Right lobe of liver (tissue), 6 donors: ENCODE measurements around the gene PLPPR3. TPM values are rescaled to one million over a fixed set of nuclear protein-coding genes. Genes with fewer than 3 reads are reported as not detected.

Experiments used
- ATAC-seq, 4 donors: fragments of 200-7000 bp; cut with Tn5 transposase; one replicate each; pipeline ENCODE4 v1.9.1; 2020; ENCODE audit warnings: mild to moderate bottlenecking in 4 of 4, moderate library complexity in 4 of 4
- DNase-seq, 3 donors: peaks; one replicate each; pipeline ENCODE4 v3.0.0-alpha.2; 2020
- H3K27ac ChIP-seq, 3 donors: fragments of 200-600 bp; one replicate each; pipeline ENCODE4 v1.8.0; 2022
- H3K27me3 ChIP-seq, 2 donors: fragments of 200-600 bp; one replicate each; pipeline ENCODE4 v1.8.0; 2022
- H3K36me3 ChIP-seq, 4 donors: fragments of 200-600 bp; sonication (generic) in 1 of 4; one replicate each; pipeline versions ENCODE4 v1.5.1 to v1.8.0; 2017 to 2022; ENCODE audit warnings: control low read depth in 1 of 4
- H3K4me1 ChIP-seq, 4 donors: fragments of 200-600 bp; sonication (generic) in 1 of 4; one replicate each; pipeline versions ENCODE4 v1.5.1 to v1.8.0; 2017 to 2022; ENCODE audit warnings: control low read depth in 1 of 4
- H3K4me3 ChIP-seq, 3 donors: fragments of 200-600 bp; one replicate each; pipeline ENCODE4 v1.8.0; 2022
- H3K9me3 ChIP-seq, 4 donors: fragments of 200-600 bp; sonication (generic) in 1 of 4; one replicate each; pipeline versions ENCODE4 v1.5.1 to v1.8.0; 2017 to 2022; ENCODE audit warnings: control low read depth in 1 of 4
- POLR2A ChIP-seq: fragments of 450-650 bp; IDR thresholded peaks from one replicate; pipeline ENCODE4 v1.6.1; 2017; ENCODE audit warnings: antibody characterized with exemption, mild to moderate bottlenecking
- WGBS: methylation state at CpG from one replicate; pipeline ENCODE4 v1.1.6; 2018; ENCODE audit warnings: low coverage, low lambda C conversion rate; ENCODE audit not compliant: insufficient coverage; ENCODE audit errors: missing lambda C conversion rate; 5-methylcytosine and 5-hydroxymethylcytosine counted together
- intact Hi-C, 2 donors: fragments of 100-400 bp; cut with DNase I; formaldehyde crosslinking; loops; one replicate each; pipeline versions ENCODE4 v1.11.2 to v1.14.1; 2022
- total RNA-seq, 6 experiments: library from RNA; depleted of rRNA in 2 of 6; stranded (reverse); fragments of >200 nt in 2 of 6; fragmentation: NEBNext Ultra II Directional in 3 of 6; extraction: Animal tissue kit (Norgen Biotek cat#: 25700) in 3 of 6; gene quantifications; one replicate each; pipeline versions ENCODE4 v1.1.0 to v1.2.4, GENCODE V29; 2016 to 2023
- TF ChIP-seq, protein P1 (sequence below), 4 donors: fragments of 200-600 bp in 3 of 4; fragments of 450-650 bp in 1 of 4; IDR thresholded peaks; one replicate each; pipeline versions ENCODE4 v1.5.1 to v1.8.0; 2016 to 2022; ENCODE audit warnings: antibody characterized with exemption in 4 of 4, mild to moderate bottlenecking in 2 of 4
- donor health status: DM: no; HTN: yes; CAD: no.
- donor health status: DM: no; HTN: no; CAD: no.
- donor health status: DM: no; HTN: no; CAD: no.
- donor health status: DM: no; HTN: yes; CAD: no.
- donor health status: DM: no; HTN: yes; CAD: no.

PLPPR3 gene
- total RNA-seq, 6 experiments from 2014 or later = not detected

DNA sequence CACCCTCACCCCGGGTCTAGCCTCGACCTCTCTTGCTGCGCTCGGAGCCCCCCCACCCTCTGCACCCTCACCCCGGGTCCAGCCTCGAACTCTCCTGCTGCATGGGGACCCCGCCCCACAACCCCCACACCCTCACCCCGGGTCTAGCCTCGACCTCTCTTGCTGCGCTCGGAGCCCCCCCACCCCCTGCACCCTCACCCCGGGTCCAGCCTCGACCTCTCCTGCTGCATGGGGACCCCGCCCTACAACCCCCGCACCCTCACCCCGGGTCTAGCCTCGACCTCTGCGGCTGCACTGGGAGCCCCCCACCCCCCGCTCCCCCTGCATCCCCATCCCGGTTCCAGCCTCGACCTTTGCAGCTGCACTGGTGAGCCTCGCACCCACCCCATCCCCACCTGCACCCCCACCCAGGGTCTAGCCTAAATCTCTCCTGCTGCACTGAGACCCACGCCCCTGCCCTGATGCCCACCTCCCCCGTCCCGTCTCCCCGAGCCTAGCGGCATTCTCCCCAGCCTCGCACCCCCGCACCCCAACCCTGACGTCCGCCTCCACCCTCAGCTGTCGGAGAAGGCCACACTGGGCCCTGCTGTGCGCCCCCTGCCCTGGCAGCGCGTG, 39.5 kb upstream of the PLPPR3 start:
- intact Hi-C loops = loop anchor here (5.0 to 10.0 kb wide), 2 partner anchors 56 to 96 kb away; partner anchors contain the start of gene KISS1R (in 1 of the 2)
- no peak overlapping the region for H3K27ac ChIP-seq
- no peaks in the 10 kb centered on the region for H3K9me3 ChIP-seq
- ATAC-seq = no peak
- no peaks in the 10 kb centered on the region for H3K36me3 ChIP-seq
- peak in 1 of 3 donors; percentile 46 for DNase-seq
- H3K4me1 ChIP-seq = no peaks in the 10 kb centered on the region
- no peak overlapping the region for H3K4me3 ChIP-seq
- no peak for TF ChIP-seq POLR2A
- 63% methylated on average over 15 of the region's 35 CpGs for WGBS
- no peaks in the 10 kb centered on the region for H3K27me3 ChIP-seq

DNA sequence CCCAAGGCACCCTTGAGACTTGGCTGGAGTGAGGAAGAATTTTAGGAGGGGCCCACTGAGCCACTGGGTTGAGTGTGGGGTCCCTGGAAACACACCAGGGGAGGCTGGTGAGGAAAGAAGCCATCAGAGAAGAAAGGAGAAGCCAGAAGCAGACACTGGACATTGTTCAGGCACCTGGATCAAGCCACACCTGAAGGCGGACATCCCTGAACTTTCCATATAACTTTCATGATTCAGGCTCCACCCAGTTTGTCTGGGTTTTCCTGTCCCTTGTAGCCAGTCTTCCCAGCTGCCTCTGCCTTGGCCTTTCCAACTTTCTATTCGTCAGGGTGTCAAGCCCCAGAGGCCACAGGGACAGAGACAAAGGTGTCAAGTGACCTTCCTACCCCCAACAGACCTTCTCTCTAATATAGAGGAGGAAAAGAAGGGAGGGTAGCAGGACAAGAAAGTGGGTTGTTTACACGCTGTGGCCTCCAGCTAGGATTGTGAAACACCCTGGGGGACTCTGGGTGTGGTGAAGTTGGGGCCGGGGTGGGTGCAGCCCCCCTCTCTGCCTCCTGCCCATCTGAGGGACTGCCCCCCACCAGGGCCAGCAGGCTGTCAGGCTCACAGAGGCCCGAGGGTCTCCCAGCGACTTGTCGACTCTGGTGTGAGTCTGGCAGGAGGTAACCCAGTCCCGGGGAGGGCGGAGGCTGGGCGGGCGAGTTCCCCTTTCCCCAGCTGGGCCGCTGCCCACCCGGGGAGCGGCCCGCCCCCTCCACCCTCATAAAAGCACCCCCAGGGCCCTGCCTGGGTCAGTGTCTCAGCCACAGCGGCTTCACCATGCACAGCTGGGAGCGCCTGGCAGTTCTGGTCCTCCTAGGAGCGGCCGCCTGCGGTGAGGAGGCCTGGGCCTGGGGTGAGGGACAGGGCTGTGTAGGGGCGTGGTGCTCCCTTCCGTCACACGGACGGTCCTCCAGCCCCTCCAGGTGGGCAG, 37.4 kb upstream of the PLPPR3 start, which contains the start of gene CFD:
CFD (plus strand) TSS at position 797 of the 976 bp plus-strand sequence; CDS start at position 823, 26 bp downstream.
- TF ChIP-seq POLR2A = peak; percentile 57
- TF ChIP-seq, protein P1, sequence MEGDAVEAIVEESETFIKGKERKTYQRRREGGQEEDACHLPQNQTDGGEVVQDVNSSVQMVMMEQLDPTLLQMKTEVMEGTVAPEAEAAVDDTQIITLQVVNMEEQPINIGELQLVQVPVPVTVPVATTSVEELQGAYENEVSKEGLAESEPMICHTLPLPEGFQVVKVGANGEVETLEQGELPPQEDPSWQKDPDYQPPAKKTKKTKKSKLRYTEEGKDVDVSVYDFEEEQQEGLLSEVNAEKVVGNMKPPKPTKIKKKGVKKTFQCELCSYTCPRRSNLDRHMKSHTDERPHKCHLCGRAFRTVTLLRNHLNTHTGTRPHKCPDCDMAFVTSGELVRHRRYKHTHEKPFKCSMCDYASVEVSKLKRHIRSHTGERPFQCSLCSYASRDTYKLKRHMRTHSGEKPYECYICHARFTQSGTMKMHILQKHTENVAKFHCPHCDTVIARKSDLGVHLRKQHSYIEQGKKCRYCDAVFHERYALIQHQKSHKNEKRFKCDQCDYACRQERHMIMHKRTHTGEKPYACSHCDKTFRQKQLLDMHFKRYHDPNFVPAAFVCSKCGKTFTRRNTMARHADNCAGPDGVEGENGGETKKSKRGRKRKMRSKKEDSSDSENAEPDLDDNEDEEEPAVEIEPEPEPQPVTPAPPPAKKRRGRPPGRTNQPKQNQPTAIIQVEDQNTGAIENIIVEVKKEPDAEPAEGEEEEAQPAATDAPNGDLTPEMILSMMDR (IDR thresholded peaks at IDR 0.05) = no peak
- Histone ChIP-seq H3K27me3 (no peaks in the 10 kb centered on the region), H3K4me3 (peak within 1 kb of the TSS in 1 of 3 donors; percentile 24), H3K4me1 (no peaks in the 10 kb centered on the region), H3K9me3 (no peaks in the 10 kb centered on the region), H3K36me3 (no peaks in the 10 kb centered on the region), H3K27ac (no peak within 1 kb of the TSS)
- DNase-seq (peak in 1 of 3 donors; percentile 58), ATAC-seq (peak; percentile 21 to 54 (median 32))
- intact Hi-C loops = loop anchor here (10.0 kb wide), 2 partner anchors 116 to 136 kb away; no protein-coding TSS in a partner anchor
- WGBS = 10% methylated on average over 2 of the region's 24 CpGs

DNA sequence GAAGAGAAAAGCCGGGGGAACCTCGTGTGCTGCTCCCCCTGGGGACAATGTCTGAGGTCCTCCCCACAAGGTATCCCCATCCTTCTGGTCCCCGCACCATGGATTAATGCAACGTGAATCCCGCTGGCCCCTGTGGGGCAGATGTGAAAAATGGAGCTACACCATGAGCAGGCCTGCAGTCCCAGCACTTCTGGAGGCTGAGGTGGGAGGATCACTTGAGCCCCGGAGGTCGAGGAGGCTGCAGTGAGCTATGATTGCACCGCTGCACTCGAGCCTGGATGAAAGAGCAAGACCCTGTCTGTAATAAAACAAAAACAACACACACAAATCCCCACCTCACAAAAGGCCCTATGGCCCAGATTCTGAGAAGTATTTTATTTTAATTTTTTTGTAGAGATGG, 36.5 kb upstream of the PLPPR3 start:
- Histone ChIP-seq H3K9me3 (no peaks in the 10 kb centered on the region), H3K27ac (no peak overlapping the region), H3K4me3 (no peak overlapping the region), H3K27me3 (no peaks in the 10 kb centered on the region), H3K4me1 (no peaks in the 10 kb centered on the region), H3K36me3 (no peaks in the 10 kb centered on the region)
- ATAC-seq = no peak
- WGBS = 73% methylated on average over 5 of the region's 9 CpGs
- no peak for TF ChIP-seq POLR2A
- TF ChIP-seq, protein P1 (IDR thresholded peaks at IDR 0.05) = no peak
- intact Hi-C loops = loop anchor here (10.0 kb wide), 2 partner anchors 117 to 137 kb away; no protein-coding TSS in a partner anchor
- no peak for DNase-seq

DNA sequence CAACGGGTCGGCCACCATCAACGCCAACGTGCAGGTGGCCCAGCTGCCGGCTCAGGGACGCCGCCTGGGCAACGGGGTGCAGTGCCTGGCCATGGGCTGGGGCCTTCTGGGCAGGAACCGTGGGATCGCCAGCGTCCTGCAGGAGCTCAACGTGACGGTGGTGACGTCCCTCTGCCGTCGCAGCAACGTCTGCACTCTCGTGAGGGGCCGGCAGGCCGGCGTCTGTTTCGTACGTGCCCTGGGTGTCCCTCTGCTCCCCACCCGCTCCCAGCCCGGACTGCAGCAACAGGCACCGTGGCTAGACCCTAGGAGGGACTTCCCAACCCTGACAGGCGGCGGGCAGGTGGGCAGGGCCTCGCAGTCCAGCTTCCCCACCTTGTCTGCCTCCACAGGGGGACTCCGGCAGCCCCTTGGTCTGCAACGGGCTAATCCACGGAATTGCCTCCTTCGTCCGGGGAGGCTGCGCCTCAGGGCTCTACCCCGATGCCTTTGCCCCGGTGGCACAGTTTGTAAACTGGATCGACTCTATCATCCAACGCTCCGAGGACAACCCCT, 33.9 kb upstream of the PLPPR3 start:
- no peaks in the 10 kb centered on the region for H3K36me3 ChIP-seq
- no peaks in the 10 kb centered on the region for H3K27me3 ChIP-seq
- peaks cover 0 to 5% (median 2%) of the 10 kb centered on the region in 4 donors for H3K4me1 ChIP-seq
- DNase-seq (no peak), ATAC-seq (no peak)
- TF ChIP-seq, protein P1 (IDR thresholded peaks at IDR 0.05) = no peak
- TF ChIP-seq POLR2A = no peak
- H3K4me3 ChIP-seq = no peak overlapping the region
- H3K9me3 ChIP-seq = no peaks in the 10 kb centered on the region
- intact Hi-C loops = loop anchor here (10.0 kb wide), 2 partner anchors 119 to 139 kb away; no protein-coding TSS in a partner anchor
- H3K27ac ChIP-seq = no peak overlapping the region
- WGBS = 37% methylated on average over 2 of the region's 40 CpGs
